Esophagus muscularis mucosa (tissue), 3 donors: Measurements from ENCODE around the gene SLC22A4.

ENCODE experiments used
- CTCF ChIP-seq, 3 experiments: fragments of 200-600 bp in 2 of 3; fragments of 450-650 bp in 1 of 3; sonication (generic) in 2 of 3; IDR thresholded peaks; one replicate each; pipeline ENCODE4 v1.5.1; 2017 to 2019; ENCODE audit warnings: antibody characterized with exemption in 3 of 3, mild to moderate bottlenecking in 2 of 3, moderate library complexity in 1 of 3
- POLR2A ChIP-seq: fragments of 450-650 bp; IDR thresholded peaks from one replicate; pipeline ENCODE4 v1.6.1; 2017; ENCODE audit warnings: antibody characterized with exemption, moderate library complexity, mild to moderate bottlenecking, low read depth
- POLR2AphosphoS5 ChIP-seq, 2 donors: sonication (generic); formaldehyde crosslinking; IDR thresholded peaks; one replicate each; pipeline ENCODE4 v1.6.1; 2017; ENCODE audit warnings: antibody characterized with exemption in 2 of 2

- TF ChIP-seq CTCF (IDR thresholded peaks at IDR 0.05) (no peak), POLR2A (no peak), POLR2AphosphoS5 (IDR thresholded peaks at IDR 0.05) (no peak)
Observed at GRCh38 chr5:132368186-132368585, 74.0 kb downstream of the SLC22A4 start.
